Measurements from ENCODE around the gene SCAMP2.

Gene SCAMP2

DNA sequence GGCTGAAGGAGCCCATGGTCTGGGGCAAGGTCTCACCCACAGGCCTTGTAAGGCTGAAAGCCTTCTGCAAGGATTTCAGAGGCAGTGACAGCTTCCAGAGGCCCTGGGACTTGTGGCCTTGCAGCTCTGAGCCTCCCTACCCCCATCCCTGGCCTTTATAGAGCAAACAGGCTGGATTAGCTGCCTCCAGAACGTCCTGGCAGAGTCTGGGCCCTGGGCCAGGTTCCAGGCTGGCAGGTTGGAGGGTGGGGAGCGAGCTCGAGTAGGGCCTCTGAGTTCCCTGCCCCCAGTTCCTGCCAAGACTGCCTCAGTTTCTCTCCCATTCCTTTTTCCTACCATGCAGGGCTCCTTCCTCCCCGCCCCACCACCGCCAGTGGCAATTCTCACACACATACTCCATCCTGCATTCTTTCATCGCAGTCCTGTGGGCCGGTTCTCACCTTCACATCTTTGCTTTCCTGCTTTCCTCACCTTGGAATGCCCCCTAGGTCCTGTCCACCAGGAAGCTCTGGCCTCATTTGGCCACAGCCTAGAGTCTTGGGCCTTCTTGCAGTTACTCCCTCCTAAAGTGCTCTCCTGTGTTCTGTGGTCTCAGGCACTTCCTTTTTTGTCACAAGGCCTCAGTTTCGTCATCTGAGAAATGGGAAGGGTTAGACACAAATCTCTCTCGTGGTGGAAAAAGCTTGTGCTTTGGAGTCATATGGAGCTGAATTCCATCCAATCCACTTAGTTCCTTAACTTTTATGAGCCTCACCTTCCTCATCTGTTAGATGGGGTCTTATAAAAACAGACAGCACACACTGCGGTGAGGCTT lies 57.8 kb downstream of the SCAMP2 start:
- peak; percentile 62 for DNase-seq

DNA sequence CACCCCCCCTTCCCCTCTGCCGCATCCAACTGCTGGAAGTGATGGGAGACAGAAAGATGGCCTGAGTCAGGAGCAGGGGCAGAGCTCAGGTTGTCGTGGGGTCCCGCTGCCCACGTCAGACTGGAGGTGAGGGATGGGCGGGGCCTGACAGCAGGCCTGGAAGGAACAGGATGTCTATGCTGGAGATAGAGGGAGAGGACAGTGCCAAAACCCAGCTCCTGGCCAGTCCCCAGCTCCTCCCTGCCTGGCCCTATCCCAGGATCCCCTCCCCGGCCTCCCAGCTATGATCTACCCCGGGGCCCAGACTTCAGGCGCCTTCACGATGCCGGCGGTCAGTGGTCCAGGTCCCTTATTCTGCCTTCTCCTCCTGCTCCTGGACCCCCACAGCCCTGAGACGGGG lies 60.6 kb downstream of the SCAMP2 start, which contains the start of gene LMAN1L:
Gene LMAN1L, plus strand, starts transcription at position 303 of the 400 bp plus-strand sequence. Its CDS starts 20 bp downstream, at position 323.
- DNase-seq = no peak

DNA sequence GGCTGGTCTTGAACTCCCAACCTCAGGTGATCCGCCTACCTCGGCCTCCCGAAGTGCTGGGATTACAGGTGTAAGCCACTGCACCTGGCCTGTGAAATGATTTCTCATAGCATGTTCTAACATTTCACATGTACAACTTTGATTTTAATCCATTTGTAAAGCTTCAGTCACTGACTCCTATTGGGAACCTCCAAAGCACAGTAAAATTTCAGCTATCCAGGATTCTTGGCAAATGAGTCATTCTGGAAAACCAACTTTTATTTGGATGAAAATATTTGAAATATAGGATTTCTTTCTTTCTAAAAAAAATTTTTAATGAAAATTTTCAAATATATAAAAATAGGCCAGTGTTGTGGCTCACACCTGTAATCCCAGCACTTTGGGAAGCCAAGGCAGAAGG lies 63.2 kb downstream of the SCAMP2 start:
- no peak for DNase-seq

DNA sequence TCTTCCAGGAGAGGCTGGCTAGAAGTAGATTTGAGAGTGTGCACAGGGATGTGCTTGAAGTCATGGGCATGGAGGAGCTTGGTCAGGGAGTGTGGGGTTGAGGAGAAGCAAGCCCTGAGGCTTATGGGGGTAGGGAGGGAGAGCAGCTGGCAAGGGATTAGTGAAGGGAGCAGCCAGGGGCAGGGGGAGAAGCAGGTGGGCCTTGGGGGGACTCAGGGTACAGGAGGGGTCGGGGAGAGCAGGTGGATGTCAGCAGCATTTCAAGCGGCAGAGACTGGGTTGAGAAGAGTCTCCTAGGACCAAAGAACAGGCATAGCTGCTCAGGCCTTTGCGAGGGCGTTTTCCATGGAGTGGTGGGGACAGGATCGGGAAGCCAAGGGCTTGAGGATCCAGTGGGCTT lies 63.9 kb downstream of the SCAMP2 start:
- DNase-seq = no peak

DNA sequence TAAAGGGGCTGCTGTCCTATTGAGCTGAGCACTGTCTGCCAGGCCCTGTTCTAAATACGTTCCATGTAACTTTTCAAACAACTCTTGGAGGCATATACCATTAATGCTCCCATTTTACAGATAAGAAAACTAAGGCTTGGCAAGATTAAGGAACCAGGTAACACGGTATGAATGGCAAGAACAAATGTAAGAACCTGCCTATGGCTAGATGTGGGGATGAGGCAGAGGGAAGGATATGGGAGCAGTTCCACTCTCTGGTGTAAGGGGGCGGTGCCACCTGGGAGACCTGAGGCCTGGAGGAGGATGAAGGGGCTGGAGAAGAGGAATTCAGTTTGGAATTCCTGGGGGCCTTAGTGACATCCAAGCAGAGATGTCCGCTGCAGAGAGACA lies 64.3 kb downstream of the SCAMP2 start:
- no peak for DNase-seq

DNA sequence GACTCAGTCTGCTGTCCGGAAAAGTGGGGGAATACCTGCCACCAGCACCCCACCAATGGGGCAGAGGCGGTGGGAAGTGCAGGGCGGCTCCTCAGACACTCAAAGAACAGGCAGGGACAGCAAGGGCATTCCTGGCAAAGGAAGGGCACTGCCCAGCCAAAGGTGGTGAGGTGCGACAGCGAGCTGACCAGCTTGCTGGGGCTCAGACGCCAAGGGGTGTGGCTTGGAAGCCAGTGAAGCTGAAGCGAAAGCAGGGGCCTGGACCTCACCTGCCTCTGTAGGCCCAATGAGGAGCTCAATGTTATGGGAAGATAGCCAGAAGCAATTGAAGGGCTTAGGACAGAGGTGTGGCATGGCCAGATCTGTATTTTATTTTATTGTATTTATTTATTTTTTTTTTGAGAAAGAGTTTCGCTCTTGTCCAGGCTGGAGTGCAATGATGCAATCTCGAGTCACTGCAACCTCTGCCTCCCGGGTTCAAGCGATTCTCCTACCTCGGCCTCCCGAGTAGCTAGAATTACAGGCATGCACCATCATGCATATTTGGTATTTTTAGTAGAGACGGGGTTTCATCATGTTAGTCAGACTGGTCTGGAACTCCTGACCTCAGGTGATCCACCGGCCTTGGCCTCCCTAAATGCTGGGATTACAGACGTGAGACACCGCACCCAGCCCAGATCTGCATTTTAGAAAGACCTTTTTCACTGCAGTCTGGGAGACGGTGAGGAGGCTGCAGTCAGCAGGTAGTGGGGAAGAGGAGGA lies 64.9 kb downstream of the SCAMP2 start:
- DNase-seq = no peak

DNA sequence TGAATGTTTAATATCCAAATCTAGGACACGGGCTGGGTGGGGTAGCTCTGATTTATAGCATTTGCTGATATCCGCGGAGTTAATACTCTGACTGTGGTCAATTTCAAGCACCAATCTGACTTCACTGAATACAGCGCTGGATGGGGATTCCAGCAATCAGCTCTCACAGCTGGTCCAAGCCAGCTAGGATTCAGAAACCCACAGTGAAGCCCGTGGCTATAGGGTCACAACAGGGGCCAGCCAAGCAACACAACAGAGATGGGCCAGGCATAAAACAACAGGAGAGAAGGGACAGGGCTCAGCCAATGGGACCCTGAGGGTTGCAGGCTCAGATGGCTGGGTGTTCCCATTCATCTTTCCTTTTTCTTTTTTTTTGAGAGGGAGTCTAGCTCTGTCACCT lies 65.9 kb downstream of the SCAMP2 start:
- DNase-seq = no peak

DNA sequence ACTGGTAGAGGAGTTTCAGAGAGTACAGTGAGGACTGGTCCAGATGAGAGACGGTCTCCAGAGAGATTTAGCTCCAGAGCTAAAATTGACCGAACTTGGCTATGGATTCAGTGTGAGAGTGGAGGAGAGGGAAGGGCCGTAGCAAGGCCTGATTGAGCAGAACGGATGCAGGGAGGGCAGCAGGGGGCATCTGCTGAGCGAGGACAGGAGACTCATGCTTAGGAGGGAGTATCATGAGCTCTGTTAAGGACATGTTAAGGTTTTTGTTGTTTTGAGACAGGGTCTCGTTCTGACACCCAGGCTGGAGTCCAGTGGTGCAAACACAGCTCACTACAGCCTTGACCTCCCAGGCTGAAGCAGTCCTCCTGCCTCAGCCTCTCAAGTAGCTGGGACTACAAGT lies 68.2 kb downstream of the SCAMP2 start:
- no peak for DNase-seq

DNA sequence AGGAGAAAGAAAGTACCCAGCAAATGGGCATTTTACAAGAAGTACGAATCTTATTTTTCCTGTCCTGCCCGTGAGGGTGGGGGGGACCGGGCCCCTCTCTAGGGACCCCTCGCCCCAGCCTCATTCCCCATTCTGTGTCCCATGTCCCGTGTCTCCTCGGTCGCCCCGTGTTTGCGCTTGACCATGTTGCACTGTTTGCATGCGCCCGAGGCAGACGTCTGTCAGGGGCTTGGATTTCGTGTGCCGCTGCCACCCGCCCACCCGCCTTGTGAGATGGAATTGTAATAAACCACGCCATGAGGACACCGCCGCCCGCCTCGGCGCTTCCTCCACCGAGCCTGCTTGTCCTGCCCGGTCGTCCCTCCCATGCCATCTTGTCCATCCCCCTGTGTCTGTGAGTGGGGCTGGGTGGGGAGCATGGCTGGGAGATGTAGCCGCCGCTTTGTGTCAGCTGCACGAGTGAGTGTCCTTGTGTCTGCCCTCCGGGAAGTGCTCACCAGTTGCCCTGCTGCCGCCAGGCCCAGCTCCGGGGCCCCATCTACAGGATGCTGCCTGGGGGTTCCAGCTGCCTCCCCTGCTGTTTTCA lies 70.2 kb downstream of the SCAMP2 start:
- DNase-seq = no peak

DNA sequence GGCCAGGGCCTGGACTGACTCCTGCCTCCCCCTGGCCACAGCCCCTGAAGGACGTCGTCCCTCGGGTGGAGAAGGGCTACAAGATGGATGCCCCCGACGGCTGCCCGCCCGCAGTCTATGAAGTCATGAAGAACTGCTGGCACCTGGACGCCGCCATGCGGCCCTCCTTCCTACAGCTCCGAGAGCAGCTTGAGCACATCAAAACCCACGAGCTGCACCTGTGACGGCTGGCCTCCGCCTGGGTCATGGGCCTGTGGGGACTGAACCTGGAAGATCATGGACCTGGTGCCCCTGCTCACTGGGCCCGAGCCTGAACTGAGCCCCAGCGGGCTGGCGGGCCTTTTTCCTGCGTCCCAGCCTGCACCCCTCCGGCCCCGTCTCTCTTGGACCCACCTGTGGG lies 70.9 kb downstream of the SCAMP2 start:
- no peak for DNase-seq

DNA sequence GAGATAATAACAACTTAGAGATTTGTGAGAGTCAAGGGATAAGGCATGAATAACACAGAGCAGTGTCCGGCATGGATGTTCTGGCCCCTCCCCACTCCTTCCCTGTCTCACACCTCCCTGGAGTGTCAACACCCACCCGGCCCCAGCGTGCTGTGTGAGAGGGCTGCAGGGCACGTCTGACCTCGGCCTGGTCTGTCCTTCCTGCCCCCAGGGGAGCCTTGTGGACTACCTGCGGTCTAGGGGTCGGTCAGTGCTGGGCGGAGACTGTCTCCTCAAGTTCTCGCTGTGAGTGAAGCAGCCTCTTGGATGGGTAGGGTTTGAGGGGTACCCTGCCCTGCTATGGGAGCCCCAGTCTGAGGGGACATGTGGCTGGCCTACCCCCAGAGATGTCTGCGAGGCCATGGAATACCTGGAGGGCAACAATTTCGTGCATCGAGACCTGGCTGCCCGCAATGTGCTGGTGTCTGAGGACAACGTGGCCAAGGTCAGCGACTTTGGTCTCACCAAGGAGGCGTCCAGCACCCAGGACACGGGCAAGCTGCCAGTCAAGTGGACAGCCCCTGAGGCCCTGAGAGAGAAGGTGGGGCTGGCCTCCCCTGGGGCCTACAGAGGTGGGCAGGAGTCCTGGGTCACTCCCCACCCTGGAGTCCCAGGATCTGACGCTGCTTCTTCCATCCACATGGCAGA lies 71.7 kb downstream of the SCAMP2 start:
- no peak for DNase-seq

DNA sequence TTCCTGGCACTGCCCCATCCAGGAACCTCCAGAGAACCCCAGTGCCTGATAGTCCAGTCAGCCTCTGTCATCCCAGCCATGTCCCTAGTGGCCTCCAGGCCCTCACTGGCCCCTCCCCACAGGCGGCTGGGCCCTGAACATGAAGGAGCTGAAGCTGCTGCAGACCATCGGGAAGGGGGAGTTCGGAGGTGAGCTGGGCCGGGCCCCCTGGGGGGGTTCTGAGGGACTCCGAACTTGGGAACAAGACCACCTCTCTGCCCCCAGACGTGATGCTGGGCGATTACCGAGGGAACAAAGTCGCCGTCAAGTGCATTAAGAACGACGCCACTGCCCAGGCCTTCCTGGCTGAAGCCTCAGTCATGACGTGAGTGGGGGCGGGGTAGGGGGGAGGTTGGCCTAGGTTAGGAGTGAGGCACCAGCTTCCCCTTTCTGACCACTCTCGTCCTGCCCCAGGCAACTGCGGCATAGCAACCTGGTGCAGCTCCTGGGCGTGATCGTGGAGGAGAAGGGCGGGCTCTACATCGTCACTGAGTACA lies 72.5 kb downstream of the SCAMP2 start:
- peak; percentile 57 for DNase-seq

DNA sequence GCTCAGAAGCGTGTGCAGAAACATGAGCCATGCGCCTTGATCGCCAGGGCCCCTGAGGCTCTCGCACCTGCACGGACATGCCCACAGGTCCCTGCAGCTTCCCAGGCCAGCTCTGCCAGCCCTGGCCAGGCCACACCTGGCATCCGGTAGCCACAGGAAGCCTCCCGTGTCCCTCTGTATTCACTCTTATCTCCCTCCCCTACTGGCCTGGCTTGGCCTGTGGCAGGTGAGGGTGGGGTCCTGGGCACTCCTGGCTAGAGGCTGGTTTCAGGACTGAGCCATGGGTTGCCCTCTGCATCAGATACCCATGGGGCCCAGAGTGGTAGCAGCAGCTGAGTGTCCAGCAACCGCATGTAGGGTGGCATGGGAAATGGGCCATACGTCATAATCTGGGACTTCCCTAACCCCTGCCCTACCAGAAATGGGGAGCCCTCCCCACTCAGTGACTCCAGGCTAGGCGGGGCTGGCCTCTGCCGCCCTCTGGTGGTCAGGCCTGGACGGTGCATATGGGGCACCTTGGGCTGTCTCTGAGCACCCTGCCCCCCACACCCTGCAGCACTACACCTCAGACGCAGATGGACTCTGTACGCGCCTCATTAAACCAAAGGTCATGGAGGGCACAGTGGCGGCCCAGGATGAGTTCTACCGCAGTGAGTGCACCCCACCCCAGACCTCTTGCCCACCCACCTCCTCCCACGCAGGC lies 73.2 kb downstream of the SCAMP2 start:
- peak; percentile 94 for DNase-seq

DNA sequence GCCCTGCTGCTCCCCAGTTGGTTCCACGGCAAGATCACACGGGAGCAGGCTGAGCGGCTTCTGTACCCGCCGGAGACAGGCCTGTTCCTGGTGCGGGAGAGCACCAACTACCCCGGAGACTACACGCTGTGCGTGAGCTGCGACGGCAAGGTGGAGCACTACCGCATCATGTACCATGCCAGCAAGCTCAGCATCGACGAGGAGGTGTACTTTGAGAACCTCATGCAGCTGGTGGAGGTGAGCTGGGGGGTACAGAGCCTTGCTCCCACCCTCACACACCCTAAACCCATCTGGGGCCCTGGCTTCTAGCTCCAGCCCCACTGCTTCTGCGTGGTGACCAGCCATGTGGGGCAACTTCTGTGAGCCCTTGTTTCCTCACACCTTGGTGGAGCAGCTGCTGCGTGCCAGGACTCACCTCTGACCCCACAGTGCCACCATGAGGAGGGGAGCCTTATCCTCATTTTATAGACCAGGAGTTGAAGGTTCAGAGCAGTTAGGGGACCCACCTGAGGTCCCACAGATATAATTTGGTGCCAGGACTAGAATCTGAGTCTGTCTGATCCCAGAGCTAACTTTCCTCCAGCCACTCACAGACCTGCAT lies 73.8 kb downstream of the SCAMP2 start:
- DNase-seq = no peak

DNA sequence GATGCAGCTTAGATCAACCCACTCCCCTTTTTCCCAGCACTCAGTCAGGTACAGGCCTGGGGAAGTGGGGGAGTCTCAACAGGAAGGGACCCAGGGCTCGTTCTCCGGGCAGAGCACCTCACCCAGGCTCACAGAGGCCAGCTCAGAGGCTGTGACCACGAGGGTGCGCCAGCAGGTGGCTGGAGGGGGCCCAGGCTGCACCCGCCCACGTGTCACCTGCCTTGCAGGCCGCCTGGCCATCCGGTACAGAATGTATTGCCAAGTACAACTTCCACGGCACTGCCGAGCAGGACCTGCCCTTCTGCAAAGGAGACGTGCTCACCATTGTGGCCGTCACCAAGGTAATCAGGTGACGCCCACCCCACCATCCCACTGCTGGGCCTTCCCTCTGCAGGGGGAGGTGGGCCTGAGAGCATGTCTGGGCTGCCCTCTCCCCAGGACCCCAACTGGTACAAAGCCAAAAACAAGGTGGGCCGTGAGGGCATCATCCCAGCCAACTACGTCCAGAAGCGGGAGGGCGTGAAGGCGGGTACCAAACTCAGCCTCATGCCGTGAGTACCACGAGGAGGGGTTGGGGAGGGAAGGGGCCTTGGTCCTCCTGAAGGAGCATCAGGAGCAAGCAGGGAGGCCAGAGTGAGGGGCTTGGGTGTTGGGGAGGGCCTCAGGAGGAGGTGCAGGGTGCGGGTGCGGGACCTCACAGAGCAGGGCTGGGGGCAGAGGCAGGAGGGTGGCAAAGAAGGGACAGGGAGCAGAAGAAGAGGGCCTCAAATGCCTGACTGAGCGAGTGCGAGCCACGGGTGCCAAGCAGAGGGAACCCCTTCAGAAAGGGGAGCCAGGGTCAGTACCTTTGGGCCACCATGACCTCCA lies 74.5 kb downstream of the SCAMP2 start:
- DNase-seq = no peak

DNA sequence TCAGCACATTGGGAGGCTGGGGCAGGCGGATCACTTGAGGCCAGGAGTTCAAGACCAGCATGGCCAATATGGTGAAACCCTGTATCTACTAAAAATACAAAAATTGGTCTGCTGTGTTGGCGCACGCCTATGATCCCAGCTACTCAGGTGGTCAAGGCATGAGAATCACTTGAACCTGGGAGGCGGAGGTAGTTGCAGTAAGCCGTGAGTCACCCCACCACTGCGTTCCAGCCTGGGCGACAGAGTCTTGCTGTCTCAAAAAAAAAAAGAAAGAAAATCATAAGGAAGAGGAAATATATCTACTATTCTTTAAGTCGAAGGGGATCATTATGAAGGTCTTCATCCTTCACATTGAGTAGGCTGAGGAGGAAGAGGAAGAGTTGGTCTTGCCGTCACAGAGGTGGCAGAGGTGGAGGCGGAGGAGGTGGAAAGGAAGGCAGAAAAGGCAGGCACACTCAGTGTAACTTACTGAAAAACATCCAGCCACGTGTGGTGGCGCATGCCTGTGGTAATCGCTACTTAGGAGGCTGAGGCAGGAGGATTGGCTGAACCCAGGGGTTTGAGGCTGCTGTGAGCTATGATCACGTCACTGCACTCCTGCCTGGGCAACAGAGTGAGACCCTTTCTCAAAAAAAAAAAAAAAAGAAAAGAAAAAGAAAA lies 77.1 kb downstream of the SCAMP2 start:
- no peak for DNase-seq

DNA sequence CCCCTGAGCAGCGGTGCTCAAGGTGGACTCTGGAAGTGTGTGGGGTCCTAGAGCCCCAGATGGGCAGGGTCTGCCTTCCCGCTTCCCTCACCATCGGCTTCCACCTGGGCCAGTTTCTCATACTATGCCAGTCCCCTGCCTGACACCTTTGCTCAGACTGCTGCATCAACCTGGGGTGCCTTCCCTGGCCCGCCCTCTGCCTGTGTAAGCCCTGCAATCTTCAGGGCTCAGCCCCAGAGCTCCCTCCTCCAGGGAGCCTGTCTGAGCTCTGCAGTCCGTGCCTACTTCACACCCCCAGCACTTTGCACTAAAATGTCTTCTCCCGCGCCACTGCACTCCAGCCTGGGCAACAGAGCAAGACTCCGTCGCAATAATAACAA lies 78.2 kb downstream of the SCAMP2 start:
- DNase-seq = no peak

DNA sequence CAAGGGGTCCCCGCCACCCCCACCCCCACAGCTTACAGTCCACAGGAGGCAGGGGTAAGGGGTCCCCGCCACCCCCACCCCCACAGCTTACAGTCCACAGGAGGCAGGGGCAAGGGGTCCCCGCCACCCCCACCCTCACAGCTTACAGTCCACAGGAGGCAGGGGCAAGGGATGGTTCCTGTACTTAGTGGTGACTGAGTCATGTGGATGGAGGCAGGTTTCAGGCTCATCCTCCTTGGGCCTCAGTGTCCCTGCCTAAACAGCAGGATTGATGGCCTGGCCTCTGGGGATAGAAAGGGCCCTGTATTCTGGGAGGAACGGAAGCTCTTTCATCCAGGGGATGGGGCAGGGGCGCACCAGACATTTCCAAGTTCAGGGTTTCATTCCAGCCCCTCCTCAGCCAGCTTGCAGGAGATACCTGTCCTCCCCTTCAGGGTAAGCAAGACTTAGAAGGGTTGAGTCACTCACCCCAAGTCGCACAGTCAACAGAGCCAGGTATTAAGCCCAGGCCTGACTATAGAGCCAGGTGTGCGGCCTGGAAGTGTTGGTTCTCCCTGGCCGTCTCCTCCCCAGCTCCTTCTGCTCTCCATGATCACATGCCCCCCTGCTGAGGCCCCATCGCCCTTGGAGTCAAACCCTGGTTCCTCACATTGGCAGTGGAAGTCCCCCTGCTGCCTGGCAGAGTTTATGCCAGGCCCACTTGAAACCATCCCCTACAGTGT lies 78.8 kb downstream of the SCAMP2 start:
- no peak for DNase-seq

Data from inflammatory macrophage treated with lipopolysaccharide for 4 hours (primary cell).